HEK293 (cell line): Measurements from ENCODE around the gene SLC16A4.
A peak's percentile ranks its signal among the peaks of the same experiment; 100 is the strongest.

ENCODE experiments used
- CTCF ChIA-PET: fragments of 350-600 bp; formaldehyde crosslinking; extraction: SDS; loops from one replicate; lab custom pipeline; 2021; ENCODE audit warnings: antibody characterized with exemption; lab: Yijun Ruan, JAX
- POLR2A ChIA-PET: fragments of 300-600 bp; formaldehyde crosslinking; extraction: SDS; loops from one replicate; lab custom pipeline; 2020; ENCODE audit warnings: antibody characterized with exemption, inconsistent platforms; lab: Yijun Ruan, JAX
- H3K27ac ChIP-seq: fragments of 200-500 bp; sonication (Bioruptor generic); 2 replicates; pipeline ENCODE4 v1.5.1; 2014; ENCODE audit warnings: low read depth, low read length, control low read depth, inconsistent platforms; ENCODE audit errors: extremely low read depth
- H3K36me3 ChIP-seq, 2 experiments: fragments of 200-500 bp in 1 of 2; sonication (Bioruptor generic) in 1 of 2; 1 replicate in 1 of 2; 2 replicates in 1 of 2; pipeline ENCODE4 v1.5.1; 2014 to 2017; ENCODE audit warnings: inconsistent platforms in 2 of 2, low read length in 2 of 2; ENCODE audit not compliant: control insufficient read depth in 2 of 2, insufficient read depth in 1 of 2
- H3K4me1 ChIP-seq: fragments of 200-500 bp; sonication (Bioruptor generic); 2 replicates; pipeline ENCODE4 v1.5.1; 2014; ENCODE audit warnings: mild to moderate bottlenecking, low read length, inconsistent platforms; ENCODE audit not compliant: control insufficient read depth, insufficient read depth
- H3K4me3 ChIP-seq: 2 replicates; pipeline ENCODE4 v1.5.1; 2011; ENCODE audit warnings: low read depth, mild to moderate bottlenecking, control low read depth, low read length, moderate library complexity
- H3K9me3 ChIP-seq: fragments of 200-500 bp; sonication (Bioruptor generic); 2 replicates; pipeline ENCODE4 v1.5.1; 2014; ENCODE audit warnings: low read depth, low read length, inconsistent platforms; ENCODE audit not compliant: control insufficient read depth, insufficient read depth
- CTCF ChIP-seq: fragments of 450-650 bp; formaldehyde crosslinking; IDR thresholded peaks from 2 replicates; pipeline ENCODE4 v1.5.1; 2016; ENCODE audit warnings: missing biosample characterization, missing genetic modification characterization
- FEZF1 ChIP-seq: fragments of 450-650 bp; formaldehyde crosslinking; IDR thresholded peaks from 2 replicates; pipeline ENCODE4 v1.5.1; 2016; ENCODE audit warnings: missing biosample characterization, missing genetic modification characterization
- ZBTB10 ChIP-seq: fragments of 450-650 bp; formaldehyde crosslinking; IDR thresholded peaks from 2 replicates; pipeline ENCODE4 v1.5.1; 2016; ENCODE audit warnings: missing biosample characterization, missing genetic modification characterization
- ZBTB26 ChIP-seq: fragments of 450-650 bp; formaldehyde crosslinking; optimal IDR thresholded peaks from 2 replicates; pipeline ENCODE3; 2016; ENCODE audit warnings: missing biosample characterization, mild to moderate bottlenecking, missing genetic modification characterization
- ZNF16 ChIP-seq: fragments of 450-650 bp; formaldehyde crosslinking; IDR thresholded peaks from 2 replicates; pipeline ENCODE4 v1.5.1; 2016; ENCODE audit warnings: low read depth, missing biosample characterization, missing genetic modification characterization
- ZNF223 ChIP-seq: fragments of 450-650 bp; formaldehyde crosslinking; IDR thresholded peaks from 2 replicates; pipeline ENCODE4 v1.5.1; 2016; ENCODE audit warnings: missing biosample characterization, missing genetic modification characterization
- ZNF449 ChIP-seq: fragments of 450-650 bp; formaldehyde crosslinking; IDR thresholded peaks from 2 replicates; pipeline ENCODE4 v1.5.1; 2017; ENCODE audit warnings: missing biosample characterization, mild to moderate bottlenecking, missing genetic modification characterization, moderate library complexity
- ZNF48 ChIP-seq: fragments of 450-650 bp; formaldehyde crosslinking; IDR thresholded peaks from 2 replicates; pipeline ENCODE4 v1.5.1; 2016; ENCODE audit warnings: missing biosample characterization, missing genetic modification characterization
- ZNF514 ChIP-seq: fragments of 450-650 bp; formaldehyde crosslinking; IDR thresholded peaks from 2 replicates; pipeline ENCODE4 v1.5.1; 2016; ENCODE audit warnings: missing biosample characterization, missing genetic modification characterization
- ZNF521 ChIP-seq: fragments of 450-650 bp; formaldehyde crosslinking; IDR thresholded peaks from 2 replicates; pipeline ENCODE4 v1.5.1; 2017; ENCODE audit warnings: missing biosample characterization, mild to moderate bottlenecking, missing genetic modification characterization
- ZNF626 ChIP-seq: fragments of 450-650 bp; sonication (Bioruptor Pico); formaldehyde crosslinking; IDR thresholded peaks from 2 replicates; pipeline ENCODE4 v1.5.1; 2018; ENCODE audit warnings: missing biosample characterization, missing genetic modification characterization, inconsistent platforms
- ZNF654 ChIP-seq: fragments of 450-650 bp; formaldehyde crosslinking; IDR thresholded peaks from 2 replicates; pipeline ENCODE4 v1.5.1; 2016; ENCODE audit warnings: low read depth, missing biosample characterization, missing genetic modification characterization
- ZNF660 ChIP-seq: fragments of 450-650 bp; IDR thresholded peaks from 2 replicates; pipeline ENCODE4 v1.5.1; 2018; ENCODE audit warnings: missing biosample characterization, mild to moderate bottlenecking, missing genetic modification characterization
- ZNF677 ChIP-seq: fragments of 450-650 bp; IDR thresholded peaks from 2 replicates; pipeline ENCODE4 v1.5.0; 2018; ENCODE audit warnings: missing biosample characterization, mild to moderate bottlenecking, missing genetic modification characterization, moderate library complexity

SLC16A4 gene

GRCh38 chr1:110412576-110412975 lies 21.8 kb upstream of the SLC16A4 start:
- POLR2A ChIA-PET: interaction anchor here (0.6 to 1.1 kb wide), 2 partner anchors 74 to 83 kb away, joined by 3 read pairs; partner anchors contain the start of gene RBM15
- no peaks in the 10 kb centered on the region for H3K4me1 ChIP-seq
- no peak for TF ChIP-seq ZNF223 (tag by site-specific recombination)
- TF ChIP-seq ZNF449 (tag by site-specific recombination): no peak
- no peak for TF ChIP-seq ZBTB26 (tag by site-specific recombination)
- peak; percentile 68 for TF ChIP-seq ZNF654 (tag by site-specific recombination)
- no peak for TF ChIP-seq ZNF16 (tag by site-specific recombination)
- TF ChIP-seq ZNF48 (tag by site-specific recombination): no peak
- no peak for TF ChIP-seq ZNF677
- no peak for TF ChIP-seq ZNF514 (tag by site-specific recombination)
- peak; percentile 66 for TF ChIP-seq CTCF (tag by site-specific recombination)
- 0 out of 2 replicates have a peak, but pooled peaks have one; percentile 17 for TF ChIP-seq ZBTB10 (tag by site-specific recombination)
- TF ChIP-seq ZNF660 (tag by site-specific recombination): peak; percentile 41; the same call in 1 of the 2 replicates
- no peak for TF ChIP-seq ZNF626 (tag by site-specific recombination)
- TF ChIP-seq FEZF1 (tag by site-specific recombination): no peak

GRCh38 chr1:110411173-110411735 lies 20.4 kb upstream of the SLC16A4 start:
- POLR2A ChIA-PET: interaction anchor here (0.6 kb wide), 1 partner anchor 74 kb away, joined by 4 read pairs; no protein-coding TSS in a partner anchor

More at GRCh38 chr1:110412576-110412975, 21.8 kb upstream of the SLC16A4 start:
- no peaks in the 10 kb centered on the region for H3K36me3 ChIP-seq
- no peaks in the 10 kb centered on the region for H3K9me3 ChIP-seq
- no peak overlapping the region for H3K27ac ChIP-seq
- no peak overlapping the region for H3K4me3 ChIP-seq
- CTCF ChIA-PET: interaction anchor here (0.6 to 11.5 kb wide), 28 partner anchors 9 to 244 kb away, joined by 3 to 305 read pairs (median 4); partner anchors contain the start of gene PROK1

More at GRCh38 chr1:110411173-110411735, 20.4 kb upstream of the SLC16A4 start:
- H3K27ac ChIP-seq: no peak overlapping the region
- TF ChIP-seq ZNF521 (tag by site-specific recombination): no peak
- TF ChIP-seq, all 188 proteins: peak for 0
- CTCF ChIA-PET: interaction anchor here (0.7 to 11.5 kb wide), 18 partner anchors 10 to 294 kb away, joined by 3 to 305 read pairs (median 6); partner anchors contain the start of gene PROK1
- Histone ChIP-seq H3K4me1 (no peaks in the 10 kb centered on the region), H3K36me3 (no peaks in the 10 kb centered on the region), H3K9me3 (no peaks in the 10 kb centered on the region), H3K4me3 (no peak overlapping the region)
